Stomach (tissue), 9 donors: ENCODE results near the gene CHST1. TPM values are rescaled to one million over a fixed set of nuclear protein-coding genes. Genes with fewer than 3 reads are reported as not detected.

Experiments used
- DNase-seq, 2 donors: peaks; one replicate each; pipeline versions ENCODE4 v3.0.0 to v3.0.0-alpha.2; 2013 to 2019
- H3K27ac ChIP-seq, 5 donors: fragments of 200-600 bp in 4 of 5; sonication (generic) in 4 of 5; one replicate each; pipeline ENCODE4 v1.5.1; 2013 to 2019; ENCODE audit warnings: mild to moderate bottlenecking in 1 of 5, moderate library complexity in 1 of 5
- H3K27me3 ChIP-seq, 3 donors: fragments of 200-600 bp; sonication (generic); one replicate each; pipeline ENCODE4 v1.5.1; 2017 to 2019; ENCODE audit warnings: mixed run types in 1 of 3
- H3K36me3 ChIP-seq, 4 donors: fragments of 200-600 bp; sonication (generic); 1 replicate in 3 of 4; 2 replicates in 1 of 4; pipeline ENCODE4 v1.5.1; 2016 to 2019
- H3K4me1 ChIP-seq, 4 donors: fragments of 200-600 bp; sonication (generic); one replicate each; pipeline ENCODE4 v1.5.1; 2016 to 2019
- H3K4me3 ChIP-seq, 4 donors: fragments of 200-600 bp; sonication (generic) in 3 of 4; one replicate each; pipeline ENCODE4 v1.5.1; 2016 to 2019; ENCODE audit warnings: mild to moderate bottlenecking in 1 of 4
- H3K9me3 ChIP-seq, 4 donors: fragments of 200-600 bp; sonication (generic); one replicate each; pipeline ENCODE4 v1.5.1; 2016 to 2019
- CTCF ChIP-seq, 7 experiments: fragments of 450-650 bp in 4 of 7; fragments of 200-600 bp in 3 of 7; sonication (generic) in 3 of 7; IDR thresholded peaks; one replicate each; pipeline ENCODE4 v1.5.1; 2016 to 2019; ENCODE audit warnings: antibody characterized with exemption in 7 of 7, control low read depth in 2 of 7, mild to moderate bottlenecking in 1 of 7
- EP300 ChIP-seq: sonication (generic); formaldehyde crosslinking; IDR thresholded peaks from one replicate; pipeline ENCODE4 v1.6.1; 2017; ENCODE audit warnings: antibody characterized with exemption
- POLR2A ChIP-seq, 4 donors: fragments of 450-650 bp; IDR thresholded peaks; one replicate each; pipeline ENCODE4 v1.6.1; 2016; ENCODE audit warnings: antibody characterized with exemption in 4 of 4, control low read depth in 2 of 4, mild to moderate bottlenecking in 1 of 4, moderate library complexity in 1 of 4
- POLR2AphosphoS5 ChIP-seq, 3 donors: sonication (generic); formaldehyde crosslinking; IDR thresholded peaks; one replicate each; pipeline ENCODE4 v1.6.1; 2016; ENCODE audit warnings: antibody characterized with exemption in 3 of 3
- WGBS, 5 donors: extraction: QIAGEN DNeasy Blood & Tissue Kit in 3 of 5; methylation state at CpG; one replicate each; pipeline versions ENCODE4 v1.1.5 to v1.1.7; 2013 to 2018; 5-methylcytosine and 5-hydroxymethylcytosine counted together
- intact Hi-C: fragments of 100-400 bp; cut with DNase I; formaldehyde crosslinking; loops from one replicate; pipeline ENCODE4 v1.15.1; 2023; ENCODE audit warnings: low total_unique reads
- polyA plus RNA-seq, 3 donors: library from polyadenylated mRNA; stranded (reverse); fragments of 200-250 nt; gene quantifications; one replicate each; pipeline ENCODE4 v1.2.3, GENCODE V29; 2013
- total RNA-seq, 5 donors: library from RNA; depleted of rRNA; stranded (reverse); fragments of >200 nt; gene quantifications; one replicate each; pipeline versions ENCODE4 v1.1.0 to v1.2.3, GENCODE V29; 2014 to 2016
- donor health status: healthy with polysubstance abuse.
- donor health status: Bipolar disorder and iron deficiency.
- donor health status: healthy.

Gene CHST1
- total and polyA plus RNA-seq, 8 donors = 0.37 to 4.9 (median 1.7) TPM; not detected in 2

GRCh38 chr11:45614196-45614828 lies 51.1 kb downstream of the CHST1 start:
- intact Hi-C loops = no loop called here
- Histone ChIP-seq H3K27me3 (peaks cover 0 to 28% (median 0%) of the 10 kb centered on the region in 3 donors), H3K4me1 (no peaks in the 10 kb centered on the region), H3K4me3 (no peak overlapping the region), H3K36me3 (no peaks in the 10 kb centered on the region), H3K9me3 (no peaks in the 10 kb centered on the region), H3K27ac (no peak overlapping the region)
- no peak for TF ChIP-seq POLR2A (IDR thresholded peaks at IDR 0.05)
- no peak for TF ChIP-seq CTCF (IDR thresholded peaks at IDR 0.05)
- TF ChIP-seq EP300 = no peak
- TF ChIP-seq POLR2AphosphoS5 (IDR thresholded peaks at IDR 0.05) = no peak
- WGBS, 5 donors = 48 to 63% (median 54%) methylated on average over 6 of the region's 6 CpGs
- no peak for DNase-seq

GRCh38 chr11:45610627-45611026 lies 54.8 kb downstream of the CHST1 start:
- H3K4me3 ChIP-seq = no peak overlapping the region
- WGBS, 5 donors = 46 to 70% (median 68%) methylated on average over 2 to 3 of the region's 3 CpGs
- TF ChIP-seq POLR2A (IDR thresholded peaks at IDR 0.05) = no peak
- TF ChIP-seq POLR2AphosphoS5 (IDR thresholded peaks at IDR 0.05) = no peak
- TF ChIP-seq EP300 = no peak
- TF ChIP-seq CTCF (IDR thresholded peaks at IDR 0.05) = no peak
- H3K27me3 ChIP-seq = peaks cover 0 to 19% (median 0%) of the 10 kb centered on the region in 3 donors
- H3K9me3 ChIP-seq = no peaks in the 10 kb centered on the region
- no peaks in the 10 kb centered on the region for H3K36me3 ChIP-seq
- no peak overlapping the region for H3K27ac ChIP-seq
- H3K4me1 ChIP-seq = no peaks in the 10 kb centered on the region
- intact Hi-C loops = no loop called here
- no peak for DNase-seq

GRCh38 chr11:45609902-45610301 lies 55.5 kb downstream of the CHST1 start:
- TF ChIP-seq EP300 (no peak), POLR2AphosphoS5 (IDR thresholded peaks at IDR 0.05) (no peak)
- Histone ChIP-seq H3K36me3 (no peaks in the 10 kb centered on the region), H3K27me3 (peaks cover 0 to 23% (median 0%) of the 10 kb centered on the region in 3 donors), H3K4me1 (no peaks in the 10 kb centered on the region), H3K27ac (no peak overlapping the region), H3K4me3 (no peak overlapping the region), H3K9me3 (no peaks in the 10 kb centered on the region)
- intact Hi-C loops = no loop called here
- no peak for DNase-seq
- WGBS, 5 donors = 21 to 41% (median 31%) methylated on average over 2 of the region's 2 CpGs

- TF ChIP-seq POLR2A (IDR thresholded peaks at IDR 0.05) = no peak
- TF ChIP-seq POLR2AphosphoS5 (IDR thresholded peaks at IDR 0.05) = no peak
- WGBS, 5 donors = 79 to 91% (median 85%) methylated on average over 3 of the region's 3 CpGs
- DNase-seq = no peak
- Histone ChIP-seq H3K4me3 (no peak overlapping the region), H3K36me3 (no peaks in the 10 kb centered on the region), H3K27me3 (peaks cover 0 to 28% (median 0%) of the 10 kb centered on the region in 3 donors), H3K27ac (no peak overlapping the region), H3K9me3 (no peaks in the 10 kb centered on the region), H3K4me1 (no peaks in the 10 kb centered on the region)
- intact Hi-C loops = no loop called here
These were observed 56.1 kb downstream of the CHST1 start for GRCh38 chr11:45609337-45609736.

- WGBS, 5 donors = 33 to 43% (median 41%) methylated on average over 5 of the region's 5 CpGs
- H3K4me1 ChIP-seq = no peaks in the 10 kb centered on the region
- peak in 1 of 3 donors; percentile 14 for TF ChIP-seq POLR2AphosphoS5 (IDR thresholded peaks at IDR 0.05)
- no peak for TF ChIP-seq EP300
- intact Hi-C loops = no loop called here
- H3K9me3 ChIP-seq = no peaks in the 10 kb centered on the region
- no peak overlapping the region for H3K27ac ChIP-seq
- H3K36me3 ChIP-seq = no peaks in the 10 kb centered on the region
- H3K27me3 ChIP-seq = peaks cover 0 to 41% (median 0%) of the 10 kb centered on the region in 3 donors
- no peak overlapping the region for H3K4me3 ChIP-seq
- DNase-seq = peak in 1 of 2 donors; percentile 58
These were observed 57.4 kb downstream of the CHST1 start for GRCh38 chr11:45607995-45608394.
